Inflammatory macrophage treated with lipopolysaccharide for 1 hour (primary cell): ENCODE data around the gene POTEH.
"Not testable (repeated sequence)": the region's sequence is repeated elsewhere in the genome, so short reads cannot be mapped to it uniquely, and the experiment has no call there.

ENCODE experiments used
- DNase-seq, 2 donors: peaks; one replicate each; pipeline ENCODE4 v3.0.0-alpha.2; 2020 to 2022

The POTEH gene

GRCh38 chr22:15689749-15690125 lies at the start of gene POTEH:
Gene POTEH, plus strand, starts transcription at chr22:15690026. Its CDS starts 52 bp downstream, at chr22:15690078.
- not testable (repeated sequence) for DNase-seq

GRCh38 chr22:15642288-15642861 lies 47.5 kb upstream of the POTEH start:
- DNase-seq: not testable (repeated sequence)

- DNase-seq: not testable (repeated sequence)
Measured at GRCh38 chr22:15651954-15652353, 37.9 kb upstream of the POTEH start.

GRCh38 chr22:15652738-15653137 lies 37.1 kb upstream of the POTEH start:
- DNase-seq: not testable (repeated sequence)

- DNase-seq: not testable (repeated sequence)
Measured at GRCh38 chr22:15653241-15653640, 36.6 kb upstream of the POTEH start.

GRCh38 chr22:15661102-15661501 lies 28.7 kb upstream of the POTEH start:
- not testable (repeated sequence) for DNase-seq

- DNase-seq: not testable (repeated sequence)
Measured at GRCh38 chr22:15664682-15665081, 25.1 kb upstream of the POTEH start.

GRCh38 chr22:15665478-15665877 lies 24.3 kb upstream of the POTEH start:
- not testable (repeated sequence) for DNase-seq

GRCh38 chr22:15669430-15669829 lies 20.4 kb upstream of the POTEH start:
- not testable (repeated sequence) for DNase-seq

GRCh38 chr22:15679702-15680101 lies 10.1 kb upstream of the POTEH start:
- not testable (repeated sequence) for DNase-seq

- not testable (repeated sequence) for DNase-seq
Measured at GRCh38 chr22:15684115-15684514, 5.7 kb upstream of the POTEH start.

GRCh38 chr22:15684695-15685094 lies 5.1 kb upstream of the POTEH start:
- not testable (repeated sequence) for DNase-seq

- not testable (repeated sequence) for DNase-seq
Measured at GRCh38 chr22:15685641-15686040, 4.2 kb upstream of the POTEH start.

- DNase-seq: not testable (repeated sequence)
Measured at GRCh38 chr22:15687086-15687485, 2.7 kb upstream of the POTEH start.

- not testable (repeated sequence) for DNase-seq
Measured at GRCh38 chr22:15687676-15688075, 2.1 kb upstream of the POTEH start.

GRCh38 chr22:15688090-15688489 lies 1.7 kb upstream of the POTEH start:
- DNase-seq: not testable (repeated sequence)

- DNase-seq: not testable (repeated sequence)
Measured at GRCh38 chr22:15689012-15689748, 646 bp upstream of the POTEH start.

GRCh38 chr22:15713600-15713999 lies 23.8 kb downstream of the POTEH start:
- DNase-seq: not testable (repeated sequence)

- not testable (repeated sequence) for DNase-seq
Measured at GRCh38 chr22:15714125-15714524, 24.3 kb downstream of the POTEH start.

GRCh38 chr22:15721884-15722283 lies 32.1 kb downstream of the POTEH start:
- not testable (repeated sequence) for DNase-seq

- not testable (repeated sequence) for DNase-seq
Measured at GRCh38 chr22:15729209-15729917, 39.5 kb downstream of the POTEH start.

- DNase-seq: not testable (repeated sequence)
Measured at GRCh38 chr22:15731023-15731422, 41.2 kb downstream of the POTEH start.

GRCh38 chr22:15734411-15734810 lies 44.6 kb downstream of the POTEH start:
- not testable (repeated sequence) for DNase-seq
